Activated naive CD4-positive, alpha-beta T cell treated with anti-CD3 and anti-CD28 coated beads, Interleukin-2, amount 10 ng/mL, durations not matched to agents 7 days and 5 days (primary cell): ENCODE results near the gene GSDME.

Source experiments
- CTCF ChIA-PET: fragments of 350-600 bp; sonication (Branson Sonifier 250); formaldehyde crosslinking; loops from one replicate; lab custom pipeline; 2021; ENCODE audit warnings: antibody characterized with exemption; lab: Charles Lee
- DNase-seq: peaks from one replicate; pipeline ENCODE4 v3.0.0-alpha.2; 2020
- H3K27ac Mint-ChIP-seq: one replicate; pipeline ENCODE4 v1.8.0; 2021; ENCODE audit warnings: mild to moderate bottlenecking, moderate library complexity, mixed read lengths
- H3K27me3 Mint-ChIP-seq: one replicate; pipeline ENCODE4 v1.8.0; 2021; ENCODE audit warnings: mild to moderate bottlenecking, mixed read lengths
- H3K36me3 Mint-ChIP-seq: one replicate; pipeline ENCODE4 v1.8.0; 2021; ENCODE audit warnings: mixed read lengths
- H3K4me1 Mint-ChIP-seq: one replicate; pipeline ENCODE4 v1.8.0; 2021; ENCODE audit warnings: mixed read lengths
- H3K4me3 Mint-ChIP-seq: one replicate; pipeline ENCODE4 v1.8.0; 2021; ENCODE audit warnings: mild to moderate bottlenecking, moderate library complexity, mixed read lengths
- H3K9me3 Mint-ChIP-seq: one replicate; pipeline ENCODE4 v1.8.0; 2021; ENCODE audit warnings: mixed read lengths

Gene GSDME

GRCh38 chr7:24764011-24764410 is 6.7 kb upstream of the GSDME start:
- peaks cover 11% of the 10 kb centered on the region for H3K4me1 Mint-ChIP-seq
- peaks cover 49% of the 10 kb centered on the region for H3K27me3 Mint-ChIP-seq
- H3K36me3 Mint-ChIP-seq, result no peaks in the 10 kb centered on the region
- H3K4me3 Mint-ChIP-seq, result no peak overlapping the region
- no peak for DNase-seq
- no peak overlapping the region for H3K27ac Mint-ChIP-seq
- CTCF ChIA-PET, result interaction anchor here (0.7 kb wide), 1 partner anchor 9 kb away, joined by 4 read pairs; no protein-coding TSS in a partner anchor
- no peaks in the 10 kb centered on the region for H3K9me3 Mint-ChIP-seq

GRCh38 chr7:24763303-24763901 is 6.1 kb upstream of the GSDME start:
- H3K4me3 Mint-ChIP-seq, result no peak overlapping the region
- DNase-seq, result no peak
- peaks cover 6% of the 10 kb centered on the region for H3K4me1 Mint-ChIP-seq
- peaks cover 55% of the 10 kb centered on the region for H3K27me3 Mint-ChIP-seq
- no peaks in the 10 kb centered on the region for H3K36me3 Mint-ChIP-seq
- no peaks in the 10 kb centered on the region for H3K9me3 Mint-ChIP-seq
- no peak overlapping the region for H3K27ac Mint-ChIP-seq
- CTCF ChIA-PET, result interaction anchor here (0.7 to 1.0 kb wide), 2 partner anchors 9 to 36 kb away, joined by 4 to 5 read pairs; no protein-coding TSS in a partner anchor

DNA sequence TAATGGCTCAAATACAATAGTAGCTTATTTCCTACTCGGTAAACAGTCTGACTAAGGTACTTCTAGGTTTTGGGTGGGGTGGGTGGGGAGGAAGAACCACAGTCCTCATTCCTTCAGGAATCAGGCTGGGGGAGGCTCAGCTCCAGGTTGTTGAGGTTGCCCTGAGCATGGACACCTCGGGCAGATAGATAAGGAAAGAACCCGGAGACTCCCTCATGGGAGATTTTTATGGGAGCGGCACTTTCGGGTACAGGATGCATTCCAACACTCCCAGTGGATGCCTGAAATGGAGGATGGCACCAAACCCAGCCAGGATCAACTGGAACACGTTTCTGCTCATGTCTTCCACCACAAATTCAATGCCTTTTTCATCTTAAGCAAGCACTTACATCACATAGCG is 5.5 kb upstream of the GSDME start:
- peaks cover 4% of the 10 kb centered on the region for H3K4me1 Mint-ChIP-seq
- no peaks in the 10 kb centered on the region for H3K36me3 Mint-ChIP-seq
- CTCF ChIA-PET, result interaction anchor here (1.0 kb wide), 1 partner anchor 35 kb away, joined by 5 read pairs; no protein-coding TSS in a partner anchor
- H3K27ac Mint-ChIP-seq, result no peak overlapping the region
- no peaks in the 10 kb centered on the region for H3K9me3 Mint-ChIP-seq
- H3K27me3 Mint-ChIP-seq, result peaks cover 57% of the 10 kb centered on the region
- H3K4me3 Mint-ChIP-seq, result no peak overlapping the region
- DNase-seq, result no peak

- no peak overlapping the region for H3K27ac Mint-ChIP-seq
- no peak for DNase-seq
- no peaks in the 10 kb centered on the region for H3K9me3 Mint-ChIP-seq
- H3K36me3 Mint-ChIP-seq, result no peaks in the 10 kb centered on the region
- peaks cover 13% of the 10 kb centered on the region for H3K4me1 Mint-ChIP-seq
- CTCF ChIA-PET, result interaction anchor here (0.5 kb wide), 1 partner anchor 346 kb away, joined by 3 read pairs; no protein-coding TSS in a partner anchor
- peaks cover 74% of the 10 kb centered on the region for H3K27me3 Mint-ChIP-seq
- H3K4me3 Mint-ChIP-seq, result no peak overlapping the region
These were observed 3.7 kb upstream of the GSDME start for GRCh38 chr7:24760968-24761367.

GRCh38 chr7:24756545-24757352 is 515 bp downstream of the GSDME start:
- peak; percentile 55 for DNase-seq
- Mint-ChIP-seq H3K4me3 (peak overlapping the region; percentile 86), H3K36me3 (no peaks in the 10 kb centered on the region), H3K27ac (no peak overlapping the region), H3K27me3 (peaks cover 69% of the 10 kb centered on the region), H3K9me3 (no peaks in the 10 kb centered on the region), H3K4me1 (peaks cover 26% of the 10 kb centered on the region)
- CTCF ChIA-PET, result interaction anchor here (1.0 to 1.3 kb wide), 4 partner anchors 35 to 337 kb away, joined by 3 to 7 read pairs (median 4); partner anchors contain the start of gene OSBPL3

DNA sequence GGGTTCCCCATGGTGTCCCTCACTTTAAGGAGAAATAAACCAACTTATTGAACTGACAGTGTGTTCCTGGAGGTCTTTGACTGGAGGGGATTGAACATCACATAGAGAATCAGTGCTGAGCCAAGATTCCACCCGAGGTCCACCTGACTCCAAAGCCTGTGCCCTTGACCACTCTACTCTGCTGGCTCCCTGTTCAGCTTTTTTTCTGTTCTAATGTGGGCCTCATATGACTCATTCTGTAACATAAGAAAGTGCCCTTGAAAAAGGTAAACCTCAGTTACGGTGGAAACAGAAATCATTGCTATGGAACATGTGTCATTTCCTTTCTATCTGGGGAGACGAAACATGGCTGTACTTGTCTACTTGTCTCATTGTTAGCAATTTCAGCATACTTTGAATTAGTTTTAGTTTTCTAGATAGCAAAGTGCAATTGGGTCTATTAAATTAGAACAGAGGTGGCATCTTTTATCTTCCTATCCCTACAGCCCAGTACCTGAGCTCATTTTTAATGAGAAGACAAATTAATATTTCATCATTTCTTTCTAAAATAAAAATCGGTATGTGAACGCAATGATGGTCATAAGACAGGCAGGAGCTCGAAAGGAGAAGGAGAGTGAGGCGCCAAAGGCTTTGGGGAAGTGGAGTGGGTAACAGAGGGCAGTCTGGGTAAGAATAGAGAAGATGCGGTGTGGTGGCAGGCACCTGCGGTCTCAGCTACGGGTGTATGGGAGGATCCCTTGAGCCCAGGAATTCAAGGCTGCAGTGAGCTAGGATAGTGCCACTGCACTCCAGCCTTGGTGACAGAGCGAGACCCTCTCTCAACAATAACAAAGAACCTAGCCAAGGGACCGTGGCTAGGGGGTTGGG is 1.5 kb downstream of the GSDME start:
- Mint-ChIP-seq H3K27me3 (peaks cover 59% of the 10 kb centered on the region), H3K36me3 (no peaks in the 10 kb centered on the region), H3K9me3 (no peaks in the 10 kb centered on the region), H3K27ac (peak overlapping the region; percentile 56), H3K4me1 (peaks cover 26% of the 10 kb centered on the region), H3K4me3 (peak overlapping the region; percentile 86)
- peak; percentile 25 for DNase-seq
- CTCF ChIA-PET, result interaction anchor here (1.0 to 1.3 kb wide), 4 partner anchors 36 to 338 kb away, joined by 3 to 7 read pairs (median 4); partner anchors contain the start of gene OSBPL3

DNA sequence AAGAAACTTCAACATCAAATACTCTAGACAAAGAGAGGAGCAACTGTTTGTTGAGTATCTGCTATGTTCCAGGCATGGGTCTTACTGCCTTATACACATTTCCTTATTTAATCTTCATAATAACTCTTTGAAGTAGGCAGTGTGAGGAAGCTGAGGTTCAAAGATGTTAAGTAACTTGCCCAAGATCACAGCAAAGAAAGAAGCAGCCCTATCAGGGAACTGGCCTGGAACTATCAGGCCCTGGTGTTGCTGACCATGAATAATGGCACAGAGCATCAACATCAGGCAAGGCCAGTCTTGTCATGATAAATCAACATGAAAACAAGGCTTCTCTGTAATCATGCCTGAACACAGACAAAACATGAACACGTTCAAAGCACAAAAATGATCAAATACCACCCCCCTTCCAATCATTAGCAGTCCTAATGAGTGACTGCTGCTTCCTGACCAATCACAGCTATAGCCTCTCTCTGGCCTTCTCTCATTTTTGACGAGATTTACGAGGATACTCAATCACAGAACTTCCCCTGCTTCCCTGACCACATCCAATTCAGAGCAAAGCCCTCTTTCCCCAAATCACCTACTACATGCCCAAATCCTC is 2.3 kb downstream of the GSDME start:
- CTCF ChIA-PET, result interaction anchor here (1.3 kb wide), 1 partner anchor 57 kb away, joined by 7 read pairs; no protein-coding TSS in a partner anchor
- H3K27me3 Mint-ChIP-seq, result peaks cover 60% of the 10 kb centered on the region
- DNase-seq, result no peak
- H3K4me1 Mint-ChIP-seq, result peaks cover 26% of the 10 kb centered on the region
- no peaks in the 10 kb centered on the region for H3K36me3 Mint-ChIP-seq
- no peaks in the 10 kb centered on the region for H3K9me3 Mint-ChIP-seq
- H3K27ac Mint-ChIP-seq, result no peak overlapping the region
- no peak overlapping the region for H3K4me3 Mint-ChIP-seq

DNA sequence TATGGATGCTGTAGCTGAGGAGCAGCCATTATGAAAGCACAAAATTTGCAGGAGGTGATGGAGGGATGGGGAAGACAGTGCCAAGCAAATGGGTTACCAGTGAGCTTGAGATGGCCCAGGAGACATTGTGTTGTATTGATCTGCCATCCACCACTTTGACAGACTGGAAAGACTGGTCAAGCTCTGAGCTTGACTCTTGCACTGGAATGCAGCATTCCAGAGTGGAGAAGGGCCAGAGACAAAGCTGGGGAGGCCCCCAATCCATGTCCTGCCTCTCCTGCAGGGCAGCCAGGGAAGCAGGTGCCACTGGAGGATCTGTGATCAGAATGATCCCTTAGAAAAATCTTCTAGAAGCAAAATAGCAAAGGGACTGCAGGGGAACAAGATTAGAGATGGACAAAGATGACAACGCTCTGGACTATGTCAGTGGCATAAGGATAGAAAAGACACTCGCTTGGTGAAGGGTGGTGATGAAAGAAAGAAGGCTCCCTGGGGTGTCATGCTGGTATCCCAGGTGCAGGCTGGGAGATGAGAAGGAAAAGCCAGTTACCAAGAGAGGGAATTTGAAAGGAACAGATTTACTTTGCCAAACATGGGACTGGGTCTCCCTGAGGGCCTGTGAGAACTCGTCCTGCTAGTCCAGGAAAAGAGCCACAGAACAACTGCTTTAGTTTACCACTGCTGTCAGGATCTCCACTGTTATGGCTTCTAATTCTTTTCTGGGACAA is 5.0 kb downstream of the GSDME start:
- no peak for DNase-seq
- Mint-ChIP-seq H3K9me3 (no peaks in the 10 kb centered on the region), H3K27me3 (peaks cover 36% of the 10 kb centered on the region), H3K27ac (no peak overlapping the region), H3K36me3 (no peaks in the 10 kb centered on the region), H3K4me1 (peaks cover 22% of the 10 kb centered on the region), H3K4me3 (no peak overlapping the region)
- CTCF ChIA-PET, result no interaction called here

DNA sequence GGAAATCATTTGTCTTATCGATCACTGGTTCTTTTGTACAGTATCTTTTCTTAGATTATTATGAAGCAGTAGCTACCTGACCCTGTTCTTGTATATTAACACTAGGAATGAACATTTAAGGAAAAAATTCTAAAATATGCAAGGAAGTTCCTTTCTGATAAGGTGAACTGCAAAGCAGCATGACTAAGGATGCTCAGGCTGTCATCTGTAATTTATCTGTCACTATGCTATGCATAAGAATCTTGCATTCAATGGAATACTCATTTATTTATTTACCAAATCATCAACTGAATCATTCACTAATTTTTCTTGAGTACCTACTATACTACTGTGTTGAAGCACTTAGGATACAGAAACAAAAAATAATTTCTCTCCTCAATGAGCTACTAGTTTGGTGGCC is 5.8 kb downstream of the GSDME start:
- DNase-seq, result no peak
- Mint-ChIP-seq H3K27ac (no peak overlapping the region), H3K27me3 (peaks cover 33% of the 10 kb centered on the region), H3K36me3 (no peaks in the 10 kb centered on the region), H3K9me3 (no peaks in the 10 kb centered on the region), H3K4me3 (no peak overlapping the region), H3K4me1 (peaks cover 19% of the 10 kb centered on the region)
- CTCF ChIA-PET, result interaction anchor here (0.7 to 1.4 kb wide), 2 partner anchors 61 to 341 kb away, joined by 3 to 4 read pairs; no protein-coding TSS in a partner anchor

DNA sequence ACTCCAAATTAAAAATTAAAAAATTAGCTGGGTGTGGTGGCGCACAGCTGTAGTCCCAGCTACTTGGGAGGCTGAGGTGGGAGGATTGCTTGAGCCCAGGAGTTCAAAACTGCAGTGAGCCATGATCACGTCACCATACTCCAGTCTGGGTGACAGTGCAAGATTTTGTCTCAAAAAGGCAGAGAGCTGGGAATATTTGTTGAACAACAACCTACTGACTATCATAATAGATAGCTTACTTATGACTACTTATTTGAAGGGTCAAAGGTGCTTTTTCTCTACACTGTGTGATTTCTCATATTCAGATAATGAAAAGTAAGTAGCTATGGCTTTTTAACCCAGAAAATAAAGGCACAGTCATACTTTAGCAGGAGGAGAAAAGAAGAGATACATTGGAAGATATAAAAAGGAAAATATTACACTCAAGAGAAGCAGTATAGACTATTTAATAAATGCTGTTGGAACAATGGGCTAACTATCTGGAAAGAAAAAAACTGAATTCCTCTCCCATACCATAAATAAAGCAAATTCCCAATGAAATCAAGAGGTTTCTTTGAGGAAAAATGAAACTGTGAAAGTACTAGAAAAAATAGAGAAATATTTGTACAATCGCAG is 6.7 kb downstream of the GSDME start:
- DNase-seq, result no peak
- Mint-ChIP-seq H3K27me3 (peaks cover 23% of the 10 kb centered on the region), H3K4me3 (no peak overlapping the region), H3K27ac (no peak overlapping the region), H3K9me3 (no peaks in the 10 kb centered on the region), H3K36me3 (no peaks in the 10 kb centered on the region), H3K4me1 (peaks cover 9% of the 10 kb centered on the region)
- CTCF ChIA-PET, result interaction anchor here (1.4 kb wide), 1 partner anchor 62 kb away, joined by 4 read pairs; no protein-coding TSS in a partner anchor

- no peaks in the 10 kb centered on the region for H3K4me1 Mint-ChIP-seq
- H3K4me3 Mint-ChIP-seq, result no peak overlapping the region
- H3K36me3 Mint-ChIP-seq, result no peaks in the 10 kb centered on the region
- no peak for DNase-seq
- no peak overlapping the region for H3K27ac Mint-ChIP-seq
- H3K9me3 Mint-ChIP-seq, result no peaks in the 10 kb centered on the region
- CTCF ChIA-PET, result interaction anchor here (0.5 kb wide), 1 partner anchor 726 kb away, joined by 3 read pairs; no protein-coding TSS in a partner anchor
- peaks cover 18% of the 10 kb centered on the region for H3K27me3 Mint-ChIP-seq
These were observed 8.7 kb downstream of the GSDME start for GRCh38 chr7:24748521-24748920.

- CTCF ChIA-PET, result no interaction called here
- peaks cover 5% of the 10 kb centered on the region for H3K27me3 Mint-ChIP-seq
- H3K9me3 Mint-ChIP-seq, result no peaks in the 10 kb centered on the region
- H3K36me3 Mint-ChIP-seq, result no peaks in the 10 kb centered on the region
- no peak overlapping the region for H3K27ac Mint-ChIP-seq
- no peak overlapping the region for H3K4me3 Mint-ChIP-seq
- no peak for DNase-seq
- no peaks in the 10 kb centered on the region for H3K4me1 Mint-ChIP-seq
These were observed 11.9 kb downstream of the GSDME start for GRCh38 chr7:24745355-24745754.
